Endothelial cell of umbilical vein (primary cell): Measurements from ENCODE around the gene SPRYD7. TPM values are rescaled to one million over a fixed set of nuclear protein-coding genes. Genes with fewer than 3 reads are reported as not detected.

ENCODE experiments used
- BruUV-seq: library from RNA; stranded (reverse); fragments of 400-500 nt; replicated peaks from 2 replicates; lab custom pipeline; 2021; lab: Mats Ljungman, UMichigan
- CTCF ChIA-PET: fragments of 300-600, 350-600 bp; sonication (Branson Sonifier 250); formaldehyde crosslinking; loops from one replicate; lab custom pipeline; 2021; ENCODE audit warnings: antibody characterized with exemption, inconsistent platforms; lab: Charles Lee
- POLR2A ChIA-PET: fragments of 300-600, 350-600 bp; sonication (Branson Sonifier 250); formaldehyde crosslinking; loops from one replicate; lab custom pipeline; 2021; ENCODE audit warnings: antibody characterized with exemption, inconsistent platforms; lab: Charles Lee
- DNase-seq: peaks from one replicate; pipeline ENCODE4 v3.0.0-alpha.2; 2011; ENCODE audit warnings: low read depth, low spot score
- FAIRE-seq: peaks from 2 replicates; lab custom pipeline; 2011; peaks lifted over from hg19 to GRCh38; lab: Jason Lieb, UNC
- H2AFZ ChIP-seq: 2 replicates; pipeline ENCODE4 v1.6.0; 2012; ENCODE audit warnings: low read depth, low read length, control low read depth, inconsistent platforms
- H3K27ac ChIP-seq: 2 replicates; pipeline ENCODE4 v1.5.1; 2011; ENCODE audit warnings: low read depth, mild to moderate bottlenecking, control low read depth, low read length, moderate library complexity; ENCODE audit not compliant: insufficient read depth
- H3K27me3 ChIP-seq, 2 experiments: 2 replicates each; pipeline versions ENCODE4 v1.6.0 to v1.6.1; 2011; ENCODE audit warnings: low read length in 2 of 2, mixed read lengths in 1 of 2; ENCODE audit not compliant: control insufficient read depth in 2 of 2, insufficient read depth in 2 of 2
- H3K36me3 ChIP-seq, 2 experiments: 2 replicates in 1 of 2; 3 replicates in 1 of 2; pipeline ENCODE4 v1.5.1; 2011; ENCODE audit warnings: low read length in 2 of 2, mild to moderate bottlenecking in 1 of 2, moderate library complexity in 1 of 2; ENCODE audit not compliant: control insufficient read depth in 2 of 2, insufficient read depth in 2 of 2; ENCODE audit errors: extremely low read depth in 1 of 2
- H3K4me1 ChIP-seq: 3 replicates; pipeline ENCODE4 v1.5.1; 2011; ENCODE audit warnings: mild to moderate bottlenecking, low read length; ENCODE audit not compliant: control insufficient read depth, insufficient read depth; ENCODE audit errors: extremely low read depth
- H3K4me2 ChIP-seq: 2 replicates; pipeline ENCODE4 v1.6.1; 2011; ENCODE audit warnings: low read length, control low read depth, mixed read lengths; ENCODE audit not compliant: insufficient read depth
- H3K4me3 ChIP-seq, 3 experiments: fragments of 200-600 bp in 1 of 3; sonication (generic), shearing (Covaris generic) in 1 of 3; replicated peaks in 1 of 3; 2 replicates each; pipeline ENCODE4 v1.5.1; 2011 to 2016; ENCODE audit warnings: control low read depth in 3 of 3, low read length in 3 of 3, mild to moderate bottlenecking in 2 of 3, inconsistent platforms in 1 of 3, low read depth in 1 of 3, moderate library complexity in 1 of 3; ENCODE audit not compliant: insufficient read depth in 1 of 3
- H3K79me2 ChIP-seq: 2 replicates; pipeline ENCODE4 v1.6.0; 2012; ENCODE audit warnings: low read length, inconsistent platforms; ENCODE audit not compliant: control insufficient read depth, insufficient read depth
- H3K9ac ChIP-seq: replicated peaks from 2 replicates; pipeline ENCODE3; 2011; ENCODE audit warnings: low read length, control low read depth; ENCODE audit not compliant: insufficient read depth; ENCODE audit errors: extremely low read depth
- H3K9me1 ChIP-seq: replicated peaks from 3 replicates; pipeline ENCODE4 v1.6.0; 2011; ENCODE audit warnings: mild to moderate bottlenecking, low read length; ENCODE audit not compliant: control insufficient read depth, insufficient read depth; ENCODE audit errors: extremely low read depth
- H3K9me3 ChIP-seq: replicated peaks from 2 replicates; pipeline ENCODE4 v1.5.1; 2012; ENCODE audit warnings: low read length, inconsistent platforms; ENCODE audit not compliant: control insufficient read depth, insufficient read depth
- H4K20me1 ChIP-seq: replicated peaks from 2 replicates; pipeline ENCODE3; 2011; ENCODE audit warnings: mild to moderate bottlenecking, low read length; ENCODE audit not compliant: control insufficient read depth, insufficient read depth; ENCODE audit errors: extremely low read depth
- CTCF ChIP-seq, 2 donors: IDR thresholded peaks; 1 replicate in 1 of 2; 2 replicates in 1 of 2; pipeline ENCODE4 v1.5.1; 2011; ENCODE audit warnings: low read length in 2 of 2, mild to moderate bottlenecking in 2 of 2, moderate library complexity in 2 of 2, control low read depth in 1 of 2, inconsistent platforms in 1 of 2, low read depth in 1 of 2; ENCODE audit not compliant: insufficient read depth in 1 of 2; ENCODE audit errors: extremely low read depth in 1 of 2
- EZH2 ChIP-seq: IDR thresholded peaks from 2 replicates; pipeline ENCODE4 v1.6.1; 2012; ENCODE audit warnings: borderline replicate concordance, low read depth, mild to moderate bottlenecking, moderate library complexity, low read length, inconsistent platforms; ENCODE audit not compliant: severe bottlenecking
- FOS ChIP-seq: IDR thresholded peaks from 2 replicates; pipeline ENCODE4 v1.6.1; 2011; ENCODE audit warnings: mild to moderate bottlenecking, low read length, moderate library complexity, borderline replicate concordance; ENCODE audit not compliant: insufficient read depth
- GATA2 ChIP-seq: IDR thresholded peaks from 2 replicates; pipeline ENCODE4 v1.7.0; 2011; ENCODE audit warnings: low read depth, mild to moderate bottlenecking, moderate library complexity, mixed read lengths, low read length; ENCODE audit not compliant: insufficient read length, insufficient read depth
- JUN ChIP-seq: IDR thresholded peaks from 2 replicates; pipeline ENCODE4 v1.6.1; 2011; ENCODE audit warnings: borderline replicate concordance, low read depth; ENCODE audit not compliant: insufficient read length, insufficient read depth
- MAX ChIP-seq: IDR thresholded peaks from 2 replicates; pipeline ENCODE4 v1.6.1; 2011; ENCODE audit not compliant: insufficient read depth, insufficient read length
- MYC ChIP-seq: IDR thresholded peaks from one replicate; pipeline ENCODE4 v1.6.1; 2011; ENCODE audit warnings: mild to moderate bottlenecking, low read depth, low read length
- POLR2A ChIP-seq: IDR thresholded peaks from 2 replicates; pipeline ENCODE4 v1.6.1; 2012; ENCODE audit warnings: low read depth, mild to moderate bottlenecking, control low read depth, low read length
- POLR2AphosphoS5 ChIP-seq: IDR thresholded peaks from 2 replicates; pipeline ENCODE4 v1.6.1; 2012; ENCODE audit warnings: low read depth, mild to moderate bottlenecking, control low read depth, low read length, moderate library complexity; ENCODE audit not compliant: insufficient read depth
- dilution Hi-C: fragments of 300-500 bp; cut with MboI; formaldehyde crosslinking; loops from one replicate; pipeline ENCODE4 v1.15.0; 2019; ENCODE audit warnings: low sequenced_read_pairs; ENCODE audit not compliant: extremely low pct_ligation_motif_present
- intact Hi-C: fragments of 100-400 bp; cut with micrococcal nuclease; formaldehyde crosslinking; loops from one replicate; pipeline ENCODE4 v1.10.0; 2022
- polyA plus RNA-seq, 4 experiments: library from polyadenylated mRNA; depleted of rRNA in 3 of 4; stranded (reverse) in 3 of 4; unstranded in 1 of 4; fragments of >200 nt; gene quantifications; 2 replicates each; pipeline versions ENCODE4 v1.2.1 to v1.2.3, GENCODE V29; 2011 to 2012; ENCODE audit warnings: missing spikeins in 1 of 4
- total RNA-seq: library from RNA; stranded (reverse); gene quantifications from 2 replicates; pipeline ENCODE4 v1.2.3, GENCODE V29; 2021

Gene SPRYD7
- total and polyA plus RNA-seq, 2 donors (not counting 3 experiments of a cell fraction or from before 2014, with no cell fraction given): 2.9 to 7.5 TPM

DNA sequence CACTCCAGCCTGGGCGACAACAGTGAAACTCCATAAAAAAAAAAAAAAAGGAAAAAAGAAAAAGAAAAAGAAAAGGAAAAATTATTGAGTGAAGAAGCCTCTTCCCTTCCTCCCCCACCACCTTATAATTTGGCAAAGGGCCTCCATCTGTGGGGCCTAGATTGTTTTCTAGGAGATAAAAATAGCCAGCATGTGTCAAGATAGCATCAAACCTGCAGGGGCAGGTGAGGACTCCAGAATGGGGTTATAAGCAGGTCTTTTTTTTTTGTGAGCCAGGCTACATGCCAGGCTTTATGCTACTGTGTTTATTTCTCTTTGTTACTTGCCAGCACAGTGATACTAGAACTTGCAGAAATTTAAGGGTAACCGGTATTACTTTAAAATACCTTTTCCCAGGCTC is 49.0 kb upstream of the SPRYD7 start:
- H4K20me1 ChIP-seq: no peaks in the 10 kb centered on the region
- POLR2A ChIA-PET: no interaction called here
- CTCF ChIA-PET: interaction anchor here (0.7 to 1.4 kb wide), 3 partner anchors 9 to 1538 kb away, joined by 3 read pairs; partner anchors contain the start of gene SPRYD7
- TF ChIP-seq POLR2A (no peak), GATA2 (no peak), JUN (no peak), MAX (no peak), POLR2AphosphoS5 (no peak), EZH2 (no peak), CTCF (IDR thresholded peaks at IDR 0.05; ENCODE audit: extremely low read depth in 1 of 2, insufficient read depth in 1 of 2, low read depth in 1 of 2, low read length in 2 of 2) (no peak), FOS (no peak), MYC (no peak)
- no peaks in the 10 kb centered on the region for H3K9me1 ChIP-seq
- DNase-seq (no peak), FAIRE-seq (no peak)
- H3K4me2 ChIP-seq: no peak overlapping the region
- BruUV-seq: no TSS peak
- H3K4me3 ChIP-seq: no peak overlapping the region
- H3K9me3 ChIP-seq: no peaks in the 10 kb centered on the region
- dilution Hi-C loops: no loop called here
- no peaks in the 10 kb centered on the region for H3K4me1 ChIP-seq
- no peaks in the 10 kb centered on the region for H3K36me3 ChIP-seq
- no peaks in the 10 kb centered on the region for H3K79me2 ChIP-seq
- H3K27ac ChIP-seq: no peak overlapping the region
- intact Hi-C loops: no loop called here
- H3K9ac ChIP-seq: no peak overlapping the region
- H2AFZ ChIP-seq: no peak overlapping the region
- no peaks in the 10 kb centered on the region for H3K27me3 ChIP-seq
